GM23338 (cell line): ENCODE measurements around the gene TRAPPC12.

Experiments
- CREB1 ChIP-seq: fragments of 250-450 bp; sonication (Bioruptor Pico); IDR thresholded peaks from 2 replicates; pipeline ENCODE4 v1.5.0; 2020; ENCODE audit warnings: low read depth, mild to moderate bottlenecking, moderate library complexity
- EZH2 ChIP-seq: fragments of 200-600 bp; sonication (generic); IDR thresholded peaks from one replicate; pipeline ENCODE4 v1.8.0; 2017; ENCODE audit warnings: antibody characterized with exemption, mild to moderate bottlenecking, low read depth; ENCODE audit not compliant: unreplicated experiment
- POLR2AphosphoS5 ChIP-seq: IDR thresholded peaks from 2 replicates; pipeline ENCODE4 v1.6.1; 2016; ENCODE audit warnings: antibody characterized with exemption, low read depth
- TF ChIP-seq, protein P1 (sequence below), 2 experiments: fragments of 200-600 bp in 1 of 2; sonication (generic) in 1 of 2; conservative IDR thresholded peaks; 2 replicates each; pipeline versions ENCODE4 v1.5.1 to v1.6.1; 2016 to 2017; ENCODE audit warnings: antibody characterized with exemption in 2 of 2, low read depth in 2 of 2, mild to moderate bottlenecking in 2 of 2, moderate library complexity in 1 of 2

DNA sequence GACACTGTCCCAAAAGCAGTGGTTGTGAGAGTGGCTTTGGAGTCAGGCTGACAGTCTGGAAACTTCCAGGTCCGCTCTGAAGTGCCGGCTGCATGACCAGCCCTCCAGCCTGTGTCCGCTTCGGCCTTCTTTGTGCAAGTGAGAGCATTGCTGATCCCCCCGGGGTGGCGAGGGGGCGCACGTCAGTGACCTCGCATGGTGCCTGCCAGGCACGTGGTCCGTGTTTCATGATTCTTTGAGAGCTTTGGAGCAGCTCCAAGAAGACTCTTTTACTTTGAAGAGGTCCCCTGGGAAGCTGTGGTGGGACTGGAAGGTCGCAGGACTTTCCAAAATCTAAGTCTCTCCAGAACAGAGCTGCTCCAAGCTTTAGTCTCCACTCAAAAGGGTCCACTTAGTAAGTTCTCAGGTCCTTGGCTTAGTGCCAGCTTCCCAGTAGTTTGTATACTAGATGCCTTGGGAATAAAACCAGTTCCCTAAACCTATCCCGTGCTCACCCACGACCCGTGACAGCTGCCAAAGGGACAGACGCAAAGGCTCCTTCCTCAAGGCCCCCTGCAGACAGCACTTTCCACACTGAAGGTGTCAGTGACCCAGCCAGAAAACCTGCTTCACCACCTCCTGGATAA, 71.0 kb downstream of the TRAPPC12 start:
- TF ChIP-seq EZH2 = no peak
- TF ChIP-seq, protein P1, sequence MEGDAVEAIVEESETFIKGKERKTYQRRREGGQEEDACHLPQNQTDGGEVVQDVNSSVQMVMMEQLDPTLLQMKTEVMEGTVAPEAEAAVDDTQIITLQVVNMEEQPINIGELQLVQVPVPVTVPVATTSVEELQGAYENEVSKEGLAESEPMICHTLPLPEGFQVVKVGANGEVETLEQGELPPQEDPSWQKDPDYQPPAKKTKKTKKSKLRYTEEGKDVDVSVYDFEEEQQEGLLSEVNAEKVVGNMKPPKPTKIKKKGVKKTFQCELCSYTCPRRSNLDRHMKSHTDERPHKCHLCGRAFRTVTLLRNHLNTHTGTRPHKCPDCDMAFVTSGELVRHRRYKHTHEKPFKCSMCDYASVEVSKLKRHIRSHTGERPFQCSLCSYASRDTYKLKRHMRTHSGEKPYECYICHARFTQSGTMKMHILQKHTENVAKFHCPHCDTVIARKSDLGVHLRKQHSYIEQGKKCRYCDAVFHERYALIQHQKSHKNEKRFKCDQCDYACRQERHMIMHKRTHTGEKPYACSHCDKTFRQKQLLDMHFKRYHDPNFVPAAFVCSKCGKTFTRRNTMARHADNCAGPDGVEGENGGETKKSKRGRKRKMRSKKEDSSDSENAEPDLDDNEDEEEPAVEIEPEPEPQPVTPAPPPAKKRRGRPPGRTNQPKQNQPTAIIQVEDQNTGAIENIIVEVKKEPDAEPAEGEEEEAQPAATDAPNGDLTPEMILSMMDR (conservative IDR thresholded peaks at IDR 0.05; ENCODE audit: low read depth in 2 of 2) = no peak
- no peak for TF ChIP-seq POLR2AphosphoS5
- TF ChIP-seq CREB1 (CRISPR knock-in tag) = no peak
